H1 (cell line): Measurements from ENCODE around the gene DMWD. TPM values are rescaled to one million over a fixed set of nuclear protein-coding genes. Genes with fewer than 3 reads are reported as not detected.
A peak's percentile ranks its signal among the peaks of the same experiment; 100 is the strongest.

ENCODE experiments used
- BACH1 ChIP-seq: IDR thresholded peaks from 2 replicates; pipeline ENCODE4 v1.6.1; 2012; ENCODE audit warnings: low read length, improper control_type of control experiment
- CHD2 ChIP-seq: IDR thresholded peaks from 2 replicates; pipeline ENCODE4 v1.6.1; 2012; ENCODE audit warnings: low read length, improper control_type of control experiment
- CTBP2 ChIP-seq: IDR thresholded peaks from 2 replicates; pipeline ENCODE4 v1.7.0; 2011; ENCODE audit warnings: borderline replicate concordance, mild to moderate bottlenecking, moderate library complexity, mixed read lengths, low read length; ENCODE audit not compliant: insufficient read depth, insufficient read length
- EP300 ChIP-seq, 2 experiments: IDR thresholded peaks; 1 replicate in 1 of 2; 2 replicates in 1 of 2; pipeline ENCODE4 v1.6.1; 2011 to 2012; ENCODE audit warnings: low read depth in 2 of 2, low read length in 2 of 2, mild to moderate bottlenecking in 2 of 2, borderline replicate concordance in 1 of 2, inconsistent platforms in 1 of 2, moderate library complexity in 1 of 2
- POLR2AphosphoS5 ChIP-seq: IDR thresholded peaks from 2 replicates; pipeline ENCODE4 v1.6.1; 2011; ENCODE audit warnings: low read depth, low read length
- polyA plus RNA-seq, 7 experiments: library from polyadenylated mRNA; depleted of rRNA in 3 of 7; stranded (reverse) in 5 of 7; unstranded in 2 of 7; fragments of >200 nt in 5 of 7; fragments of 200-250 nt in 2 of 7; gene quantifications; 1 replicate in 5 of 7; 2 replicates in 1 of 7; 4 replicates in 1 of 7; pipeline versions ENCODE4 v1.2.1 to v1.2.3, GENCODE V29; 2011 to 2013; ENCODE audit warnings: missing spikeins in 2 of 7, mixed read lengths in 2 of 7
- total RNA-seq: library from RNA; stranded (reverse); fragmentation: NEBNext Ultra II Directional; extraction: Animal tissue kit (Norgen Biotek cat#: 25700); gene quantifications from 2 replicates; pipeline ENCODE4 v1.2.1, GENCODE V29; 2021
- TF ChIP-seq, protein P1 (sequence below): fragments of 300-600 bp; sonication (generic); IDR thresholded peaks from 2 replicates; pipeline ENCODE4 v1.7.1; 2012; ENCODE audit warnings: low read length, moderate library complexity, mild to moderate bottlenecking, inconsistent platforms; ENCODE audit not compliant: insufficient replicate concordance

The DMWD gene
- total and polyA plus RNA-seq, 2 of the 8 experiments (the other 6 are each of a cell fraction or from before 2014, with no cell fraction given): 13.6 to 41.0 TPM

GRCh38 chr19:45824041-45824471, 31.4 kb upstream of the DMWD start (continued):
- TF ChIP-seq, protein P1, sequence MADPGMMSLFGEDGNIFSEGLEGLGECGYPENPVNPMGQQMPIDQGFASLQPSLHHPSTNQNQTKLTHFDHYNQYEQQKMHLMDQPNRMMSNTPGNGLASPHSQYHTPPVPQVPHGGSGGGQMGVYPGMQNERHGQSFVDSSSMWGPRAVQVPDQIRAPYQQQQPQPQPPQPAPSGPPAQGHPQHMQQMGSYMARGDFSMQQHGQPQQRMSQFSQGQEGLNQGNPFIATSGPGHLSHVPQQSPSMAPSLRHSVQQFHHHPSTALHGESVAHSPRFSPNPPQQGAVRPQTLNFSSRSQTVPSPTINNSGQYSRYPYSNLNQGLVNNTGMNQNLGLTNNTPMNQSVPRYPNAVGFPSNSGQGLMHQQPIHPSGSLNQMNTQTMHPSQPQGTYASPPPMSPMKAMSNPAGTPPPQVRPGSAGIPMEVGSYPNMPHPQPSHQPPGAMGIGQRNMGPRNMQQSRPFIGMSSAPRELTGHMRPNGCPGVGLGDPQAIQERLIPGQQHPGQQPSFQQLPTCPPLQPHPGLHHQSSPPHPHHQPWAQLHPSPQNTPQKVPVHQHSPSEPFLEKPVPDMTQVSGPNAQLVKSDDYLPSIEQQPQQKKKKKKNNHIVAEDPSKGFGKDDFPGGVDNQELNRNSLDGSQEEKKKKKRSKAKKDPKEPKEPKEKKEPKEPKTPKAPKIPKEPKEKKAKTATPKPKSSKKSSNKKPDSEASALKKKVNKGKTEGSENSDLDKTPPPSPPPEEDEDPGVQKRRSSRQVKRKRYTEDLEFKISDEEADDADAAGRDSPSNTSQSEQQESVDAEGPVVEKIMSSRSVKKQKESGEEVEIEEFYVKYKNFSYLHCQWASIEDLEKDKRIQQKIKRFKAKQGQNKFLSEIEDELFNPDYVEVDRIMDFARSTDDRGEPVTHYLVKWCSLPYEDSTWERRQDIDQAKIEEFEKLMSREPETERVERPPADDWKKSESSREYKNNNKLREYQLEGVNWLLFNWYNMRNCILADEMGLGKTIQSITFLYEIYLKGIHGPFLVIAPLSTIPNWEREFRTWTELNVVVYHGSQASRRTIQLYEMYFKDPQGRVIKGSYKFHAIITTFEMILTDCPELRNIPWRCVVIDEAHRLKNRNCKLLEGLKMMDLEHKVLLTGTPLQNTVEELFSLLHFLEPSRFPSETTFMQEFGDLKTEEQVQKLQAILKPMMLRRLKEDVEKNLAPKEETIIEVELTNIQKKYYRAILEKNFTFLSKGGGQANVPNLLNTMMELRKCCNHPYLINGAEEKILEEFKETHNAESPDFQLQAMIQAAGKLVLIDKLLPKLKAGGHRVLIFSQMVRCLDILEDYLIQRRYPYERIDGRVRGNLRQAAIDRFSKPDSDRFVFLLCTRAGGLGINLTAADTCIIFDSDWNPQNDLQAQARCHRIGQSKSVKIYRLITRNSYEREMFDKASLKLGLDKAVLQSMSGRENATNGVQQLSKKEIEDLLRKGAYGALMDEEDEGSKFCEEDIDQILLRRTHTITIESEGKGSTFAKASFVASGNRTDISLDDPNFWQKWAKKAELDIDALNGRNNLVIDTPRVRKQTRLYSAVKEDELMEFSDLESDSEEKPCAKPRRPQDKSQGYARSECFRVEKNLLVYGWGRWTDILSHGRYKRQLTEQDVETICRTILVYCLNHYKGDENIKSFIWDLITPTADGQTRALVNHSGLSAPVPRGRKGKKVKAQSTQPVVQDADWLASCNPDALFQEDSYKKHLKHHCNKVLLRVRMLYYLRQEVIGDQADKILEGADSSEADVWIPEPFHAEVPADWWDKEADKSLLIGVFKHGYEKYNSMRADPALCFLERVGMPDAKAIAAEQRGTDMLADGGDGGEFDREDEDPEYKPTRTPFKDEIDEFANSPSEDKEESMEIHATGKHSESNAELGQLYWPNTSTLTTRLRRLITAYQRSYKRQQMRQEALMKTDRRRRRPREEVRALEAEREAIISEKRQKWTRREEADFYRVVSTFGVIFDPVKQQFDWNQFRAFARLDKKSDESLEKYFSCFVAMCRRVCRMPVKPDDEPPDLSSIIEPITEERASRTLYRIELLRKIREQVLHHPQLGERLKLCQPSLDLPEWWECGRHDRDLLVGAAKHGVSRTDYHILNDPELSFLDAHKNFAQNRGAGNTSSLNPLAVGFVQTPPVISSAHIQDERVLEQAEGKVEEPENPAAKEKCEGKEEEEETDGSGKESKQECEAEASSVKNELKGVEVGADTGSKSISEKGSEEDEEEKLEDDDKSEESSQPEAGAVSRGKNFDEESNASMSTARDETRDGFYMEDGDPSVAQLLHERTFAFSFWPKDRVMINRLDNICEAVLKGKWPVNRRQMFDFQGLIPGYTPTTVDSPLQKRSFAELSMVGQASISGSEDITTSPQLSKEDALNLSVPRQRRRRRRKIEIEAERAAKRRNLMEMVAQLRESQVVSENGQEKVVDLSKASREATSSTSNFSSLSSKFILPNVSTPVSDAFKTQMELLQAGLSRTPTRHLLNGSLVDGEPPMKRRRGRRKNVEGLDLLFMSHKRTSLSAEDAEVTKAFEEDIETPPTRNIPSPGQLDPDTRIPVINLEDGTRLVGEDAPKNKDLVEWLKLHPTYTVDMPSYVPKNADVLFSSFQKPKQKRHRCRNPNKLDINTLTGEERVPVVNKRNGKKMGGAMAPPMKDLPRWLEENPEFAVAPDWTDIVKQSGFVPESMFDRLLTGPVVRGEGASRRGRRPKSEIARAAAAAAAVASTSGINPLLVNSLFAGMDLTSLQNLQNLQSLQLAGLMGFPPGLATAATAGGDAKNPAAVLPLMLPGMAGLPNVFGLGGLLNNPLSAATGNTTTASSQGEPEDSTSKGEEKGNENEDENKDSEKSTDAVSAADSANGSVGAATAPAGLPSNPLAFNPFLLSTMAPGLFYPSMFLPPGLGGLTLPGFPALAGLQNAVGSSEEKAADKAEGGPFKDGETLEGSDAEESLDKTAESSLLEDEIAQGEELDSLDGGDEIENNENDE: no peak
- TF ChIP-seq CTBP2 (no peak), POLR2AphosphoS5 (peak; percentile 53; the same call in 1 of the 2 replicates), EP300 (IDR thresholded peaks at IDR 0.05; ENCODE audit: borderline replicate concordance in 1 of 2, low read depth in 2 of 2, low read length in 2 of 2) (no peak), CHD2 (no peak), BACH1 (no peak)
